GM19463 (cell line): Measurements from ENCODE around the gene SYT17.
"Not testable (repeated sequence)": the region's sequence is repeated elsewhere in the genome, so short reads cannot be mapped to it uniquely, and the experiment has no call there.

ENCODE experiments used
- ATAC-seq: cut with Tn5 transposase; IDR thresholded peaks from one replicate; pipeline ENCODE4 v1.9.1; 2021; ENCODE audit warnings: mild to moderate bottlenecking, moderate library complexity; ENCODE audit not compliant: unreplicated experiment

Gene SYT17

DNA sequence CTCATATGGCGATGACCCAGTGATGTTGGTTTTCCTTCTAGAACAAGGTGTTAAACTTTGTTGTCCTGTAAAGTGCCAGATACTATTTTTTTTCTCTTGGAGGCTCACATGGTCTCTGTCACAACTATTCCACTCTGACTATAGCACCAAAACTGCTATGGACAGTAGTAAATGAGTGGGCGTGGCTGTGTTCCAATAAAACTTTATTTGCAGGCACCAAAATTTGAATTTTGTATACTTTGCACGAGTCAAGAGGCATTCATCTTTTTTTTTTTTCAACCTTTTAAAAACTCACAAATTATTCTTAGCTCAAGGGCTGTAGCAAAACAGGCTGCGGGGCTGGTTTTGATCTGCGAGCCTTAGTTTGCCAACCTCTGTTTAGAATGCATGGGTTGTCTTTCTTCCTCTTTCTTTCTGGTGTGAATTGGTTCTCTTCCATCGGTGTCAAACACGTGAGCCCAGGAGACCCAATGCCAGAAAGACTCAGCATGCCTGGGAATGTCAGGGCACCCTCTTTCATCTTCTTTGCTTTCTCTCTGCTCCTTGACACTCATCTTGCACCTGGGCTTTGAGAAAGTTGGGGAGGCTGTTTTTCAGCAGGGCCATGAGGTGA, 2.1 kb downstream of the SYT17 start:
- no peak for ATAC-seq

DNA sequence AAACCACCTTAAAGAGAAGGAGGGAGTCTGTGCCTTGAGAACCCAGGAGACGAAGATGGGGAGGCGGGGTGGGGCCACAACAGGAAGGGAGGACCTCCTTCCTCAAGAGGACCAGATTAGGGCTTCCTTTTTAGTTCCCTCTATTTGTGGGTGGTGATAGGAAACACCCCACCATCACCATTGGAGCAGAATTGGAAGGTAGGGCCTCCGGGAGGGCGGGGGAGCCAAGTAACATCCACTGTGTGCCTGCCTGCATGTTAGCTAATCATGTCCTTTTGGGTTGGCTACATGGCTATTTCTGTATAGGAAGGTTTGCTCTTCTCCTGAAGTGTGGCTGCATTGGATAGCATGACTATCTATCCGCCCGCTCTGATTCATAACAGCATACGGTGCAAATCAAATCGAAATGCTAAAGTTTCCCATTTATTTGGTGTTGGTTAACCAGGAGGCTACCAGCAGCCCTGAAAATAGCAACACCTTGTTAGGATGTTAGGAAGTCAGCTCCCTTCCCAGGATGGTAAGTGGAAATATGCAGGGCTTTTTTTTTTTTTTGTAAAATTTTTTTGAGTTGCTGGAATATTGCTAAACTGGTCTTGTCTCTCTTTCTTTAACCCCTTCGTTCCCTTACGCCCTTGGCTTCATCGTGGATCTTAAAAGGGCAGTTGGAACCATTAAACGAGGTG, 4.2 kb downstream of the SYT17 start:
- no peak for ATAC-seq

DNA sequence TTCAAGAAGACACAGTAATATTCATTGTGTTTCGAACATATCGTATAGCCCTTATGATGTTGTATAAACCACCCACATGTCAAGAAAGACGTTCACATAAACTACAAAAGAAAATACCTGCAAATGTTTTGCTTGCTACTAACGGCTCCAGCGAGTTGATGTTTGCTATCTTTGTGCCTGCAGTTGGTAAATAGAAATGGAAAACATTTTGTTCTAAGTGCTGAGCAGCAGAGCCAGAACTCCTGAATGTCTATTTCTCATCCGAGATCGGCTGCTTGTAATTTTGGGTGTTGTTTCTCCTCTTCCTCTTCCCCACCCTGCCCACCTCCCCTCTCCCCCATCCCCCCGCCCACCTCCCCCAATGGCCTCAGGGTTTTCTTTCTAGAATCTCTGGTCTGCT, 5.0 kb downstream of the SYT17 start:
- no peak for ATAC-seq

- ATAC-seq, result no peak
These were observed 5.8 kb downstream of the SYT17 start for GRCh38 chr16:19173649-19174383.

GRCh38 chr16:19174478-19174877, 6.4 kb downstream of the SYT17 start:
- ATAC-seq, result no peak

- no peak for ATAC-seq
These were observed 7.6 kb downstream of the SYT17 start for GRCh38 chr16:19175492-19176262.

DNA sequence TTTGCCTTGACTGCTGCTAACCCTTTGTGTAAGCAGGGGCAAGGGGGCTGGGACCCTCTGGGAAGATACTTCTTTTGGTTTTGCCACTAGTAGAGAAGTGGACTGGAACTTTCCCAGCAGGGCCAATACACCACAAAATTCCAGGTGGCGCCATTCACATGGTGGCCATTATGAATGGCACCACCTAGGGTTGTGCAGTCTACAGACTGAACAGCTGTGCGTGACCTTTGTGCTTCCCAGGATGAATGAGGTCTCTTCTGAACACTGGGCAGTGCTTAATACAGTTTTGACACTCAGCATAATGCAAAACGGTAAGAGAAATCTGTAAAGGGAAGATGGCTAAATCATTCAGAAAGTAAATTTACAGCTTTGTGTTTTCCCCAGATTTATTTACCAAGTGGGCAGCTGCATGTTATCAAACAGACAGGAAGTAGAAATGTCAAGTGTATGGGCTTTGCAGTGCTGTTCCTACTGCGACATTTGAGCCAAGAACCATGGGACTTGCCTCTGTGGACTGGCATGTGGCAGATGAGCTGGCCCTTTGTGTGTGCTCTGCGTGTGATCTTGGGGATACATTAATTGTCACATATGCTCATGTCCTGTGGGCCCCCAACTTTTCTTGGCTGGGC, 9.2 kb downstream of the SYT17 start:
- ATAC-seq, result no peak

DNA sequence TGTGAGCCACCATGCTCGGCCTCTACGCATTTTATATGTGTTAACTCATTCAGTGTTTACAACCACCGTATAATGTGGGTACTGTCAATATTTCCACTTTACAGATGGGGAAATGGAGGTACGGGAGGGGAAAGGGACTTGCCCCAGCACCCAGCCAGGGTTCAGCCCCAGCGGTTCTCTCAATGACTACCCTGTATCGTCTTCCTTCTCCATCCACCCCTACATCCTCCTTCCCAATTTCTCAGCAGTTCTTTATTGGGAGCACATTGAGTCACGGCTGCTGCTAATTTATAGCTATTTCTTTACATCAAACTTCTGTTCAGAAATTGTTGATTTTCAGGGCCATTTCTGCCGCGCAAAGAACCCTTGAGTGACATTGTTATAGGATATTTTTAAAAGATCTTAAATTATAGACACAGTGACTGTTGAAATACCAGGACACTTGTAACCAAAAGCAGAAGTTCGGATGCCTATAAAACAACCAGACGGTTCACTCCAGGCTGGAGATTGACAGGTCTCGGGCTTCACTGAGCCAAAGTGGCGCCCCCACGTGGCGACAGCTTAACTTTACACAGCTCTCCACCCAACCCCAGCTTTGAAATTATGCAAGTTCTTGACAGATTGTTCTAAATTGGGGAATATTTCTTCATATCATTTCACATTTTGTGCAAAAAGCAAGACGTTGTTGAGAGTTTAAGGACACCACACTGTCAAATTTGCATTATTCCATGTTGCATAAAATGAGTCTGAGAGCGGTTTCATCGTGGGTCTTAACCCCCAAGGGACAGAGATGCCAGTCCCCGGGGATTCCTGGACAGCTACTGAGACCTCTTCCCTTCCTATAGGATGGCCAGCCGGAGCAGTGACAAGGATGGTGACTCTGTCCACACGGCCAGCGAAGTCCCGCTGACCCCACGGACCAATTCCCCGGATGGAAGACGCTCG, 11.8 kb downstream of the SYT17 start:
- no peak for ATAC-seq

DNA sequence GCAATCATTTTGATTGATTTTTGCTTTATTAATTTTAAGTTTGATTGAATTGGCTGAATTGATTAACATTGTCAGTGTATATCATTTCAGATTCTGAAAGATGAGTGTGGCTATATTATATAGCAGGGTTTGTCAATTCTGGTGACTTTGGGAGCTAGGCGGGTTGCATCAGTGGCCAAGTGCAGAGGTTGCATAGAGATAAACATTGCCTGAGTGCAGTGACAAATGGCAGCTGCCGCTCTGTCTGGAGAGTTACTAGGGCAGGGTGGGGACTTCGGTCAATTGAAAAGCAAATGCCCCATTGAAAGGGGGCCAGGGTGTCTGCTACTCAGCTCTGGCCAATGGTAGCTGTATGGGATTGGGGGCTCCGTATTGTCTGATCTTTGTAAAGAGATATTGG, 12.7 kb downstream of the SYT17 start:
- no peak for ATAC-seq

DNA sequence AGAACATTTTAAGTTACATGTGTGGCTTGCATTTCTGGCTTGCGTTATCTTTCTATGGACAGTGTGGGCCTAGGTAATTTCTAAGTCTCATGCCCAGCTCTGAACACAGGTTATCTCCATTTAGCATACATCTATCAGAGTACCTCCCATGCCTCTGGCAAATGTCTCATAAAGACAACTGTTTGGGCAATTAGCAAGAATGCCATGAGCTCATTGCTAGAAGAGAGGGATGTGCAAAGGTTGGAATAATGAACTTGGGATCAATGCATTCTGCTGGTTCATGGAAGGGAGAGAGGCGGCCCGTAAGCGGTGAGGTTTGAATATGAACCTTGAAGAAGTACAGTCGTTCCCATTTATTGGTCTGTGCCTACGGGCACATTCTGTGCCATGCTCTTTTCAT, 14.4 kb downstream of the SYT17 start:
- no peak for ATAC-seq

- ATAC-seq, result no peak
These were observed 15.1 kb downstream of the SYT17 start for GRCh38 chr16:19183187-19183586.

- no peak for ATAC-seq
These were observed 16.9 kb downstream of the SYT17 start for GRCh38 chr16:19184823-19185509.

DNA sequence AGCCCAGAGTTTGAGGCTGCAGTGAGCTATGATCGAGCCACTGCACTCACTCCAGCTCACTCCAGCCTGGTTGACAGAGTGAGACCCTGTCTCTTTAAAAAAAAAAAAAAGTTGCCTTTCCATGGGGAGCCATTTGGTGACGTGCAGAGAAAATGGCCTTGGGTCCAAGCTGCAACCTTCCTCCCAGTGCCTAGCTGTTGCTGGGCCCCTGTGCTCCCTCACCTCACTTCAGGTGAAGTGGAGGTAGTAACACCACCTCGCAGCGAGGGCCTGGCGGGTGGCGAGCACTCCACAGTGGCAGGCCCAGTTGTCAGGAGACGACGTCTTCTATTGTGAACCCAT, 17.4 kb downstream of the SYT17 start:
- ATAC-seq, result no peak

- no peak for ATAC-seq
These were observed 18.4 kb downstream of the SYT17 start for GRCh38 chr16:19186408-19186807.

DNA sequence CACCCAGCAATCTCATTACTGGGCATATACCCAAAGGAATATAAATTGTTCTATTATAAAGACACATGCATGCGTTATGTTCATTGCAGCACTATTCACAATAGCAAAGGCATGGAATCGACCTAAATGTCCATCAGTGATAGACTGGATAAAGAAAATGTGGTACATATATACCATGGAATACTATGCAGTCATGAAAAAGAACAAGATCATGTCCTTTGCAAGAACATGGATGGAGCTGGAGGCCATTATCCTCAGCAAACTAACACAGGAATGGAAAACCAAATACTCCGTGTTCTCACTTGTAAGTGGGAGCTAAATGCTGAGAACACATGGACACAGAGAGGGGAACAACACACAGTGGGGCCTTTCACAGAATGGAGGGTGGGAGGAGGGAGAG, 19.9 kb downstream of the SYT17 start:
- ATAC-seq, result not testable (repeated sequence)

DNA sequence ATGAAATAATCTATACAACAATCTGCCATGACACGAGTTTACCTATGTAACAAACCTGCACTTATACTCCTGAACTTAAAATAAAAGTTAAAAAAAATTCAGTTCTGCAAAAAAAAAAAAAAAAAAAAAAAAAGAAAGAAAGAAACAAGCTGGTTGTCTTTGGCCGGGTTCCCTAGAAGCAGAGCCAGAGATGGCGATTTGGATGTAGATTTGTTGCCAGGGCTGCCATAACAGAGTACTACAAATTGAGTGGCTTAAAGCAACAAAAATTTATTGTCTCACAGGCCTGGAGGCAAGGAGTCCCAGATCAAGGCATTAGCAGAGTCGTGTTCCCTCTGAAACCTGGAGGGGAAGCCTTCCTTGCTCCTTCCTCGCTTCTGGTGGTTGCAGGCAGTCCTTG, 20.4 kb downstream of the SYT17 start:
- no peak for ATAC-seq

DNA sequence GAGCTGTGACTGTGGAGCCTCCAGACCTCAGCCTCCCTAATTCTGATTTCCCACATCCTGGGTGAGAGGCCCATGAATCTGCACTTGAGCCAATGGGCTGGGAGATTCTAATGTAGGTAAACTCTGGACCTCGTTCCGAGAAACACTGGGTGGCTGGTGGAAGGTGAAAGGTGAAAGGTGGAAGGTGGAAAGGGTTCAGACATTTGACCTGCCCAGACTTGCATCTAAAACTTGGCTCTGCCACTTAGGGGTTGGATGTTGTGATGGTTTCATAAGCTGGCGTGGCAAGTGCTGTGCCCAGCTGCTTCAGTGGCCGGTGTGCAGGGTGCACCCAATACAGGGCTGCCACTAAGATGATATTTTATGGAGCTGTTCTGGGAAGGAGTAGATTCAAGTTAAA, 24.8 kb downstream of the SYT17 start:
- no peak for ATAC-seq

DNA sequence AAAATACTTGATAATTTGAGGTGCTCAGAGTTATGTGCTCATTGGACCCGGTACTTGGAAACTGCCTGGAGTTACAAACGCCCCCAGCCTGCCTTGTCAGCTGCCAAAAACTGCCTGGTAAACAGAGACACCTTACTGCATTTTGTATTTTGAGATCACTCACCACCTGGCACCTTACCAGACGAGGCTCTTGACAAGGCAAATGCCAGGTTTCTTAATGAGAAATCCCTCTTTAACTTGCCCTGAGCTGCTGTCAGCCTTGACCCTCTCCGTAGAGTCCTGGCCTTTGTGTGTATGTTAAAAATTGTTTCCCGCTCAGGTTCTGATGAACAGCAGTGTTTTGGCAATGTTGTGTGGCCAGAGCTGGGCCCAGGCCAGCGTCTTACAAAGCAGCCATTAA, 28.8 kb downstream of the SYT17 start:
- ATAC-seq, result no peak

GRCh38 chr16:19203374-19203966, 35.4 kb downstream of the SYT17 start:
- ATAC-seq, result no peak
